K562 (cell line): ENCODE data around the gene TRIM73. TPM values are rescaled to one million over a fixed set of nuclear protein-coding genes. Genes with fewer than 3 reads are reported as not detected.
A peak's percentile ranks its signal among the peaks of the same experiment; 100 is the strongest.
"Not testable (repeated sequence)": the region's sequence is repeated elsewhere in the genome, so short reads cannot be mapped to it uniquely, and the experiment has no call there.

Source experiments
- ATAC-seq: fragments of 200-7000 bp; cut with Tn5 transposase; 3 replicates; pipeline ENCODE4 v1.9.1; 2020; ENCODE audit warnings: moderate library complexity
- BruUV-seq: library from RNA; stranded (reverse); fragments of 400-500 nt; replicated peaks from 2 replicates; lab custom pipeline; 2021; lab: Mats Ljungman, UMichigan
- CTCF ChIA-PET: fragments of 300-600 bp; formaldehyde crosslinking; extraction: SDS; loops from one replicate; lab custom pipeline; 2021; ENCODE audit warnings: low intra/inter-chr PET ratio; lab: Yijun Ruan, JAX
- POLR2A ChIA-PET: fragments of 300-600, 350-650 bp; sonication (Branson Sonifier 250); formaldehyde crosslinking; extraction: SDS; loops from one replicate; lab custom pipeline; 2021; ENCODE audit warnings: antibody characterized with exemption, inconsistent platforms; lab: Yijun Ruan, JAX
- DNase-seq, 4 experiments: peaks; one replicate each; pipeline versions ENCODE4 v3.0.0 to v3.0.0-alpha.2; 2011 to 2018; ENCODE audit warnings: low spot score in 3 of 4, mixed read lengths in 3 of 4; ENCODE audit errors: extremely low read depth in 1 of 4
- FAIRE-seq: peaks from 2 replicates; lab custom pipeline; 2011; peaks lifted over from hg19 to GRCh38; lab: Jason Lieb, UNC
- H2AFZ ChIP-seq: 2 replicates; pipeline ENCODE4 v1.6.0; 2011; ENCODE audit warnings: low read depth, low read length, control low read depth, inconsistent platforms
- H3K27ac ChIP-seq: fragments of 200-600 bp; 3 replicates; pipeline ENCODE4 v1.8.0; 2011; ENCODE audit warnings: low read depth, mild to moderate bottlenecking, control low read depth, inconsistent platforms, low read length, moderate library complexity, mixed read lengths; ENCODE audit errors: extremely low read depth
- H3K27me3 ChIP-seq, 2 experiments: fragments of 300-600 bp in 1 of 2; 2 replicates in 1 of 2; 3 replicates in 1 of 2; pipeline versions ENCODE4 v1.6.0 to v1.8.0; 2011; ENCODE audit warnings: inconsistent platforms in 2 of 2, low read length in 2 of 2, mild to moderate bottlenecking in 1 of 2, mixed read lengths in 1 of 2, moderate library complexity in 1 of 2; ENCODE audit not compliant: control insufficient read depth in 2 of 2, insufficient read depth in 2 of 2
- H3K36me3 ChIP-seq: fragments of 300-600 bp; 3 replicates; pipeline ENCODE4 v1.8.0; 2011; ENCODE audit warnings: mild to moderate bottlenecking, low read length, inconsistent platforms; ENCODE audit not compliant: control insufficient read depth, insufficient read depth
- H3K4me1 ChIP-seq, 2 experiments: fragments of 200-600 bp in 1 of 2; replicated peaks in 1 of 2; 2 replicates in 1 of 2; 3 replicates in 1 of 2; pipeline versions ENCODE4 v1.5.1 to v1.8.0; 2011; ENCODE audit warnings: inconsistent platforms in 2 of 2, low read length in 2 of 2, mild to moderate bottlenecking in 1 of 2, mixed read lengths in 1 of 2, moderate library complexity in 1 of 2; ENCODE audit not compliant: control insufficient read depth in 2 of 2, insufficient read depth in 2 of 2
- H3K4me2 ChIP-seq: 2 replicates; pipeline ENCODE4 v1.6.1; 2011; ENCODE audit warnings: low read length, control low read depth, inconsistent platforms, mixed read lengths; ENCODE audit not compliant: insufficient read depth
- H3K4me3 ChIP-seq: fragments of 200-600 bp; sonication (generic), shearing (Covaris generic); 2 replicates; pipeline ENCODE4 v1.5.1; 2016; ENCODE audit warnings: control low read depth, inconsistent platforms
- H3K79me2 ChIP-seq: fragments of 200-600 bp; 3 replicates; pipeline ENCODE4 v1.8.0; 2011; ENCODE audit warnings: low read length, inconsistent platforms; ENCODE audit not compliant: control insufficient read depth, insufficient read depth
- H3K9ac ChIP-seq, 2 experiments: 2 replicates each; pipeline versions ENCODE4 v1.6.0 to v1.6.1; 2011; ENCODE audit warnings: low read depth in 2 of 2, low read length in 2 of 2, control low read depth in 1 of 2, inconsistent platforms in 1 of 2, mild to moderate bottlenecking in 1 of 2, mixed read lengths in 1 of 2; ENCODE audit not compliant: insufficient read depth in 1 of 2
- H3K9me1 ChIP-seq: one replicate; pipeline ENCODE4 v1.6.0; 2011; ENCODE audit warnings: inconsistent platforms, mild to moderate bottlenecking, low read length, moderate library complexity; ENCODE audit not compliant: control insufficient read depth, insufficient read depth
- H3K9me3 ChIP-seq: replicated peaks from 2 replicates; pipeline ENCODE4 v1.5.1; 2011; ENCODE audit warnings: low read depth, low read length, inconsistent platforms; ENCODE audit not compliant: control insufficient read depth, insufficient read depth
- H4K20me1 ChIP-seq: replicated peaks from 2 replicates; pipeline ENCODE4 v1.6.1; 2011; ENCODE audit warnings: low read length, inconsistent platforms, mixed read lengths; ENCODE audit not compliant: control insufficient read depth, insufficient read depth
- POLR2A ChIP-seq: fragments of 450-650 bp; conservative IDR thresholded peaks from 2 replicates; pipeline ENCODE4 v1.6.1; 2016
- POLR2G ChIP-seq: fragments of 200-400 bp; formaldehyde crosslinking; IDR thresholded peaks from 2 replicates; pipeline ENCODE4 v1.6.1; 2017; ENCODE audit warnings: low read depth, mild to moderate bottlenecking, antibody characterized with exemption, low read length, moderate library complexity
- RAD21 ChIP-seq, 2 experiments: fragments of 250-450 bp in 1 of 2; fragments of 450-650 bp in 1 of 2; sonication (Bioruptor Pico) in 1 of 2; formaldehyde crosslinking in 1 of 2; IDR thresholded peaks in 1 of 2; conservative IDR thresholded peaks in 1 of 2; 2 replicates each; pipeline versions ENCODE4 v1.4.0 to v1.8.0; 2020 to 2022; ENCODE audit warnings: mild to moderate bottlenecking in 2 of 2, moderate library complexity in 1 of 2
- WGBS: fragments of 100-300 bp; shearing (Covaris generic); methylation state at CpG from one replicate; pipeline ENCODE4 v1.1.6; 2016; ENCODE audit warnings: low coverage, mixed read lengths; ENCODE audit not compliant: insufficient coverage; ENCODE audit errors: missing lambda C conversion rate; 5-methylcytosine and 5-hydroxymethylcytosine counted together
- in situ Hi-C: fragments of 300-500 bp; cut with MboI; formaldehyde crosslinking; loops from 4 replicates; pipeline ENCODE4 v1.15.0; 2018; ENCODE audit warnings: inconsistent platforms, mixed read lengths
- intact Hi-C: fragments of 100-400 bp; cut with micrococcal nuclease; formaldehyde crosslinking; loops from 2 replicates; pipeline ENCODE4 v1.14.2; 2022
- polyA plus RNA-seq, 8 experiments: library from polyadenylated mRNA; depleted of rRNA in 4 of 8; stranded (reverse) in 5 of 8; unstranded in 3 of 8; fragments of >200 nt; fragmentation: Nextera tagmentation in 2 of 8; fragmentation: Illumina TruSeq in 1 of 8; extraction: Ambion mirVana in 2 of 8; extraction: Trizol in 1 of 8; gene quantifications; 2 replicates each; pipeline versions ENCODE4 v1.2.1 to v1.2.3, GENCODE V29; 2011 to 2014; ENCODE audit warnings: inconsistent platforms in 1 of 8, missing spikeins in 1 of 8
- total RNA-seq, 7 experiments: library from RNA; depleted of rRNA in 6 of 7; stranded (reverse); fragments of >200 nt in 6 of 7; fragmentation: Illumina TruSeq in 2 of 7; extraction: Trizol in 2 of 7; gene quantifications; 2 replicates each; pipeline versions ENCODE4 v1.2.1 to v1.2.3, GENCODE V29; 2011 to 2021; ENCODE audit warnings: low replicate concordance in 1 of 7
- TF ChIP-seq, protein P1 (sequence below): sonication (generic); formaldehyde crosslinking; IDR thresholded peaks from 2 replicates; pipeline ENCODE4 v1.8.1; 2023; ENCODE audit warnings: mild to moderate bottlenecking, missing genetic modification reagents
- TF ChIP-seq, protein P2 (sequence below), 2 experiments: fragments of 450-650 bp; IDR thresholded peaks; 2 replicates each; pipeline ENCODE4 v1.6.1; 2016

The TRIM73 gene
- total and polyA plus RNA-seq, 9 of the 15 experiments (the other 6 are each of a cell fraction or from before 2014, with no cell fraction given): 0.04 to 1.2 (median 0.80) TPM; not detected in 4

DNA sequence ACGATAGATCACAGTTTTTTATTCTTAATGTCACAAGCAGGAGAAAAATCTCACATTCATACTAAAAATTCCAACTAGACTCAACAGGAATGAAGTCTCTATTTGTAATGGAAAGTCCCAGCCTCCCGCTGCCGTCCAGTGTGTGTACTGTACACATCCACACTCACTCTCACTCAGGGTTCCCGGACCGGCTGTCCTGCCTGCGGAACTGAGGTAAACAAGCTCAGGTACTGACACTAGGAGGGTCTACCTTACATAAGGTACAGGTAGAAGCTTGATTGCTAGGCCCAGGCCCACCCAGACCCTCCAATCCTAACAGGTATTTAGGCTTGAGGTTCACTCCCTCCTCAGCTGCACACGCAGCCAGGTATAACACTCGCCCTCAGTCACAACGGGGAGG is 21.4 kb downstream of the TRIM73 start:
- ATAC-seq, DNase-seq, in situ Hi-C loops, CTCF ChIA-PET, H3K27ac ChIP-seq, H2AFZ ChIP-seq, FAIRE-seq, POLR2A ChIA-PET, intact Hi-C loops, H3K4me3 ChIP-seq, H4K20me1 ChIP-seq, H3K4me1 ChIP-seq, H3K9ac ChIP-seq, H3K9me1 ChIP-seq, H3K4me2 ChIP-seq, BruUV-seq, H3K79me2 ChIP-seq, H3K9me3 ChIP-seq, H3K27me3 ChIP-seq: not testable (repeated sequence)
- peak; percentile 58; the same call in 1 of the 2 replicates for TF ChIP-seq POLR2A
- peaks cover 38% of the 10 kb centered on the region; the same call in 1 of the 3 replicates for H3K36me3 ChIP-seq
- WGBS: 98% methylated on average over 7 of the region's 9 CpGs

DNA sequence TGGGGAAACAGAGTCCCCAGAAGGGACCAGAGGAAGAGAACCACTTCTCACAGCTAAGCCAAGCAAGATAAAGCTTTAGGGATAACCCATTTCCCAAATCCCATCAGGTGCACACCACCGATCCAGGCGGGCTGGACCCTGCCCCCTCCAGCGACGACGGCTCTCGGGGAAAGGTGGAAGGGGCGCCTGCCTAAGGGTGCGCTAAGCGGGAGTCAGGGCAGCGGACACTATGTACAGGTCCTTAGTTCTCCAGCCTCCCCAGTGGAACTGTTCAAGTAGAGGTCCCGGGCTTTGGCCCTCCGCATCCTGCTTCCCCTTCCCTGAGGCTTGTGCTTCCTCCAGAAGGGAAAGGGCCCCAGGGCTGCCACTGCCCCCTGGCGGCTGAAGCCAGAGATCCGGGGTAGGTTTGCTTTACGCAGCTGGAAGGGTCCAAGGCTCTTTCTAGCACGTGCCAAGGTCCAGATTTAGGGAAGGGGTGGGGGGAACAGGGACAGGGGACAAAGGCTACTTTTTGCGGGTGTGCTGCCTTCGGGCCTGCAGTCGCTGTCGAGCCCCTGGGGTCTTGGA is 22.9 kb downstream of the TRIM73 start:
- 94% methylated on average over 5 of the region's 20 CpGs for WGBS
- ATAC-seq: peak; percentile 83
- H4K20me1 ChIP-seq, H3K9me3 ChIP-seq, H3K4me2 ChIP-seq, POLR2A ChIA-PET, H3K4me1 ChIP-seq, H3K27ac ChIP-seq, H3K4me3 ChIP-seq, H3K9me1 ChIP-seq, H3K9ac ChIP-seq, CTCF ChIA-PET, BruUV-seq, intact Hi-C loops, H3K79me2 ChIP-seq, in situ Hi-C loops, H2AFZ ChIP-seq, DNase-seq, H3K27me3 ChIP-seq: not testable (repeated sequence)
- peak; percentile 74 for FAIRE-seq
- TF ChIP-seq POLR2G: 0 out of 2 replicates have a peak, but pooled peaks have one; percentile 33
- TF ChIP-seq RAD21 (CRISPR knock-in tag; conservative IDR thresholded peaks at IDR 0.05 in 1 of 2, IDR thresholded peaks at IDR 0.05 in 1 of 2): peak in 1 of 2 experiments; percentile 33; a peak in 2 of 4 replicates
- peak; percentile 41; the same call in 1 of the 2 replicates for TF ChIP-seq POLR2A
- TF ChIP-seq, protein P1, sequence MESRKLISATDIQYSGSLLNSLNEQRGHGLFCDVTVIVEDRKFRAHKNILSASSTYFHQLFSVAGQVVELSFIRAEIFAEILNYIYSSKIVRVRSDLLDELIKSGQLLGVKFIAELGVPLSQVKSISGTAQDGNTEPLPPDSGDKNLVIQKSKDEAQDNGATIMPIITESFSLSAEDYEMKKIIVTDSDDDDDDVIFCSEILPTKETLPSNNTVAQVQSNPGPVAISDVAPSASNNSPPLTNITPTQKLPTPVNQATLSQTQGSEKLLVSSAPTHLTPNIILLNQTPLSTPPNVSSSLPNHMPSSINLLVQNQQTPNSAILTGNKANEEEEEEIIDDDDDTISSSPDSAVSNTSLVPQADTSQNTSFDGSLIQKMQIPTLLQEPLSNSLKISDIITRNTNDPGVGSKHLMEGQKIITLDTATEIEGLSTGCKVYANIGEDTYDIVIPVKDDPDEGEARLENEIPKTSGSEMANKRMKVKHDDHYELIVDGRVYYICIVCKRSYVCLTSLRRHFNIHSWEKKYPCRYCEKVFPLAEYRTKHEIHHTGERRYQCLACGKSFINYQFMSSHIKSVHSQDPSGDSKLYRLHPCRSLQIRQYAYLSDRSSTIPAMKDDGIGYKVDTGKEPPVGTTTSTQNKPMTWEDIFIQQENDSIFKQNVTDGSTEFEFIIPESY (CRISPR knock-in tag): peak; percentile 82
- TF ChIP-seq, protein P2, sequence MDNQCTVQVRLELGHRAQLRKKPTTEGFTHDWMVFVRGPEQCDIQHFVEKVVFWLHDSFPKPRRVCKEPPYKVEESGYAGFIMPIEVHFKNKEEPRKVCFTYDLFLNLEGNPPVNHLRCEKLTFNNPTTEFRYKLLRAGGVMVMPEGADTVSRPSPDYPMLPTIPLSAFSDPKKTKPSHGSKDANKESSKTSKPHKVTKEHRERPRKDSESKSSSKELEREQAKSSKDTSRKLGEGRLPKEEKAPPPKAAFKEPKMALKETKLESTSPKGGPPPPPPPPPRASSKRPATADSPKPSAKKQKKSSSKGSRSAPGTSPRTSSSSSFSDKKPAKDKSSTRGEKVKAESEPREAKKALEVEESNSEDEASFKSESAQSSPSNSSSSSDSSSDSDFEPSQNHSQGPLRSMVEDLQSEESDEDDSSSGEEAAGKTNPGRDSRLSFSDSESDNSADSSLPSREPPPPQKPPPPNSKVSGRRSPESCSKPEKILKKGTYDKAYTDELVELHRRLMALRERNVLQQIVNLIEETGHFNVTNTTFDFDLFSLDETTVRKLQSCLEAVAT (IDR thresholded peaks at IDR 0.05): 0 out of 4 replicates have a peak, but pooled peaks of 1 of the 2 experiments have one; percentile 44
- H3K36me3 ChIP-seq: peaks cover 40% of the 10 kb centered on the region; the same call in 1 of the 3 replicates
